DMS153 treated with DMSO at 0.1 percent for 48 hours (cell line): ENCODE results near the gene EXOC3.
A peak's percentile ranks its signal among the peaks of the same experiment; 100 is the strongest.
"Not testable (repeated sequence)": the region's sequence is repeated elsewhere in the genome, so short reads cannot be mapped to it uniquely, and the experiment has no call there.

Experiments used
- DNase-seq: peaks from one replicate; lab custom pipeline; 2025; ENCODE audit not compliant: unreplicated experiment; lab: John Stamatoyannopoulos, UW

The EXOC3 gene

DNA sequence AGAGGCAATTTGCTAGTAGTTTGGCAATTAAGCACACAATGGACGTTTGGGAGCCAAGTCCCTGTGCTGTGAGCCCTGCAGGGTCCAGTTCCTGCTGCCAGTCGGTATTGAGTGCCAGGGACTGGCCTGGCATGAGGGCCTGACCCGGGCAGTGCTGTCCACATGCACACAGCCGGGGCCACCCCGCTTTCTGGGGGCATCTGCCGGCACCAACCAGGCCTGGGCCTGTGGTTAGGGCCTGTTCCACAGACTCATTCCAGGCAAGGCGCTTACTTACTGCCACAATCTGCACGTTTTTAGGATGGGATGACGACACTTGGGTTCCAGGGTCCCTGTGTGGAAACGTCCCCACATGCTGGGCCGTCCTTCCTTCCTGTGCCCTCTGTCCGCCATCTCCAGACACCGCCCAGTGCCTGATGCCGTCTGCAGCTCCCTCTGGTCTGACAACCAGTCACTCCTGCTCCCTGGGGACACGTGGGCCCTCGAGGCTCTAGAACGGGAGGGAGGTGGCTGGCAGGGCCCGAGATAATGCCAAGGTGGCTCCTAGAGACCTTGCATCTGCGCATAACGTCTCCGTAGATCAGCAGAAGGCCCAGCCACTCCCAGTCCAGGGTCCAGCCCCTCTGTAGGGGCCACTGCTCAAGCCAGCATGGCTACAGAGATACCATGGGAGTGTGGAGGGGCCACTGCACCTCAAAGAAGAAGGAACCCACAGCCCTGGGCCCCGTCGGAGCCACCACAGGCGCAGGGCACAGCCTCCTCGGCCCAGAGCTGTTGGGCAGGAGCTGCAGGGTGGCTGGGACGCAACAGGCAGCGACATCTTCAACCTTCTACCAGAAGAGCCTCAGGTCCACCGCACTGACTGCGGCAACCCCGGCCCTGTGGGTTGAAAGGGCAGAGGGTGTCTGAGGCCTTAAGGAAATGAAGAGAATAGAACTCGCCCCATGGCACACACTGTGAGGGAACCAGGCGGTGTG, 56.5 kb downstream of the EXOC3 start:
- DNase-seq = no peak

DNA sequence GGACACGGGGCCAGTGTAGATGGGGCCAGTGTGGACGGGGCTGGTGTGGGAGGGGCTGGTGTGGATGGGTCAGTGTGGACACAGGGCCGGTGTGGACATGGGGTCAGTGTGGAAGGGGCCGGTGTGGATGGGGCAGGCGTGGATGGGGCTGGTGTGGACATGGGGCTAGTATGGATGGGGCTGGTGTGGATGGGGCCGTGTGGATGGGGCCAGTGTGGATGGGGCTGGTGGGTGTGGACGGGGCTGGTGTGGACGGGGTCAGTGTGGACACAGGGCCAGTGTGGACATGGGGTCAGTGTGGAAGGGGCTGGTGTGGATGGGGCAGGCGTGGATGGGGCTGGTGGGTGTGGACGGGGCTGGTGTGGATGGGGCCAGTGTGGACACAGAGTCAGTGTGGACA, 57.5 kb downstream of the EXOC3 start:
- DNase-seq = no peak

DNA sequence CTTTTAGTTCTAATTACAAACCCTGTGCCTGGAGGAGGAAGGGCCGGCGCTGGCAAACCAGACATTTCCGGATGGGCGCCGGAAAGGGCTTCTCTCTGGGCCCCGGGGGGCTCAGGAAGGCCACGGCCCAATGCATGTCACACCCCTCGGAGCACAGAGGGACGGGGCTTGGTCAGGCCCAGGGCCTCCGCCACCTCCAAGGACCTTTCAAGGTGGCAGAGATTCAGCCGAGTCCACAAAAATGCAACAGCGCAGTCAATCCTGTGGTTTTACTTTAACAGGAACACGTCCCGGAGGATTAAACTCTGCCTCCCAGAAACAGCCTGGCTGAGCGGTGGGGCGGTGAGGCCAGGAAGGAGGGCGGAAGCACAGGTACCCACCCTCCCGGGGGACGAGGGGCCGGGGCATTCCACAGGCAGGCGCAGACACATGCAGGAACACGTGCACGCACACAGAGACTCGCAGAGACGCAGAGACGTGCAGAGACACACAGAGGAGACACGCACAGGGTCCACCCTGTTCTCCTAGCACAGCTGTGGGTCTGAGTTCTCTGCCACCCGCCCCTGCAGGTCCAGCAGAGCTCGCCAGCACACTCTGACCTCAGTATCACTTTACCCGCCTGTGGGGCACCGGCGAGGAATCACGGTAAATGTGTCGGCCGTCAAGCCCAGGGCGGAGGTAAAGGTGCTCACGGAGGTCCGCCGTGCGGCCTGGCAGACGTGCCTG, 58.3 kb downstream of the EXOC3 start:
- no peak for DNase-seq

DNA sequence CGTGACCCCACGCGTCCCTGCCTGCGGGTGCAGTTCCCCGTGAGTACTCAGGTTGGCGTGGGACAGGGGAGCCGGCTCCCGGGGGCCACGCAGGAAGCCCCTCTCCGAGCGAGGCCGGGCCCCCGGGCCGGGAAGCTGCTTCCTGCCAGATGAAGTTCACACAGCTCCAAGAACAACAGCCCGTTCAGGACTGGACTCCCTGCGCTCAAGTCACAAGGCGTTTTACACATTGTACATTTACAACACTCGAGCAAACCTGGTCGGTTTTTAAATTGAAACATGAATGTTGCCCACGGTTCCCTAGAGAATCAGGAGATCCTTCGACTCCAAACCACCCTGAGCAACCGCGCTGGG, 58.8 kb downstream of the EXOC3 start:
- no peak for DNase-seq

DNA sequence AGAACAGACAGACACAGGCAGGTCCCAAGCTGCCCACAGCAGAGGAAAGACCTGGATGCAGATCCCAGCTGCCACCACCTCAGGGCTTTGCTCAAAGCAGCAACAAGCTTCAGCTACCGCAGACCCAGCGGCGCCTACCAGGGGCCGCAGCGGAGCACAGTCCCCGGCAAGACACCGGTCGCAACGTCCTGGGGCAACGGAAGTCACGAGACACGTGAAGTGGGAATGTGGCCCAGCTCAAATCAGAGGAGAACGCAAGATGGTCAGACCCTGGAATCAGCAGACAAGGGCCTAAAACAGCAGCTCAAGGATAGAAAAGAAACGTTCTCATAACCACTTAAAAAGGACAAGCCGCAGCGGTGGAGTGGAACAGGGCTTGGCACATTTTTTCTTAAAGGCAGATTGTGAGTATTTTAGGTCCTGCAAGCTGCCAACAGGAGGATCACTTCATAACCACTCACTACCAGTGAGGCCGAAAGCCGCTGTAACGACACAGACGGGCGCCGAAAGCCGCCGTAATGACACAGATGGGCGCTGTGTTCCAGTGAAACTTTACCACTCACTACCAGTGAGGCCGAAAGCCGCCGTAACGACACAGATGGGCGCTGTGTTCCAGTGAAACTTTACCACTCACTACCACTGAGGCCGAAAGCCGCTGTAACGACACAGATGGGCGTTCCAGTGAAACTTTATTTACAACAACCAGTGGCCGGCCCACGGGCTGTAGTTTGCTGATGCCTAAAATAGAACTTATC, 59.5 kb downstream of the EXOC3 start:
- no peak for DNase-seq

DNA sequence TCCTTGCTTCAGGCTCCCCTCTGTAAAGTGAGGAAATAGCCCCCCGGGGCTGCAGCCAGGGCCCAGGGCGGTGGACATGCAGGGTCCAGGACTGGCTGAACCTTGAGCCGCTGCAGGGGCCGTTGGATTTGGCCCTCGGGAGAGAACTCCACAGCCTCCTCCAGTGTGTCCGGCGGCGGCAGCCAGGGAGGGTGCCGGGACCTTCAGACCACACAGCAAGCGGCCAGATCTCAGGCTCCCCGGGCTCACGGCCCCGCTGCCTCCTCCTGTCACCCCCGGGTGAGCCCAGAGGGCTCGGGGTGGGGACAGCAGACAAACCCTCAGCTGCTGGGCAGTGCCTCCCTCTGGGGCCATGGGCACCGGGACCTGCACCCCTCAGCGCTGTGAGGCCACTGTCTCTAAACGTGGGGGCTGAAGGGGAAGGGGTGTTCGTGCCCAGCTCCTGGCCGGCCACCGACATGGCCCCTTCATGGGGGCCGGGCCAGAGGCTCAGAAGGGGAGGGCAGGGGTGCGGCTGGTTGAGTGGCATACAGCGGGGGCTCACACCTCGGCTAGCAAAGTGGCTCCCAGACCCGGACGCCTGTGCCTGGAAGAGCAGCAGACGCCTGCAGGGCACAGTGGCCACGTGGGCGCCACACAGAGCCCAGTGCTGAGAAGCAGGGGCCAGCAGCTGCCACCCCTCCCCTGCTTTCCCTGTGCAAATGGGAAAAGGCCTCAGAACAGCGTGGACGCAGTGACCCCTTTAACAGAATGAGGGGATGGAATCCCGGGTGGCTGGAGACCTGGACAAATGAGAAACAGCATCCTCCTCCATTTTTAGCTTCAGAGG, 61.6 kb downstream of the EXOC3 start:
- DNase-seq = no peak

DNA sequence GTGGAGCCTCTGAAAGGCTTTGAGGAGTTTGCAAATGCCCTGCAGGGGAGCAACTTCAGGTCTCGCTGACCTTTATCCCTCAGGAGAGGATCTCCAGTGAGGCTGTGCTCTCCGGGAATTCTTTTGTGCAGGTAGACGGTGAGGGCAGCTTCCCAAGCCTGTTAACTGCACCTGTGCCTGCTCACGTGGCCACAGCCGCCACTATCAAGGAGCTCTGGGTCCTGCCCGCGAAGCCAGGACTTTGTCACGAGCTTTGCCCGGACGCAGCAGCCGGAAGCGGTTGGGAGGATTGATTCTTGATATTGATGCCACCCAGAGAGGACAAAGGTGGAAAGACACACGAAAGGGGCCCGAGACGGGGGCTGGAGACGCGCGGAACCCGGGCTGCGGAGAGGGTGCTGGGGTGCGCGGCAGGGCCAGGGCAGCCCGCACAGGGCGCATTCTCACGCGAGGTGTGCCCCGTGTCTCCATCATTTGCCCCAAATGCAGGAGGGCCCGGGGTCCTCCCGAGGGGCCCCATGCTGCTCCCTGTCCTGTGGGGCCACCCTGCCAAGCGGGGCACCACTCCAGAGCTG, 63.1 kb downstream of the EXOC3 start:
- peak; percentile 71 for DNase-seq

DNA sequence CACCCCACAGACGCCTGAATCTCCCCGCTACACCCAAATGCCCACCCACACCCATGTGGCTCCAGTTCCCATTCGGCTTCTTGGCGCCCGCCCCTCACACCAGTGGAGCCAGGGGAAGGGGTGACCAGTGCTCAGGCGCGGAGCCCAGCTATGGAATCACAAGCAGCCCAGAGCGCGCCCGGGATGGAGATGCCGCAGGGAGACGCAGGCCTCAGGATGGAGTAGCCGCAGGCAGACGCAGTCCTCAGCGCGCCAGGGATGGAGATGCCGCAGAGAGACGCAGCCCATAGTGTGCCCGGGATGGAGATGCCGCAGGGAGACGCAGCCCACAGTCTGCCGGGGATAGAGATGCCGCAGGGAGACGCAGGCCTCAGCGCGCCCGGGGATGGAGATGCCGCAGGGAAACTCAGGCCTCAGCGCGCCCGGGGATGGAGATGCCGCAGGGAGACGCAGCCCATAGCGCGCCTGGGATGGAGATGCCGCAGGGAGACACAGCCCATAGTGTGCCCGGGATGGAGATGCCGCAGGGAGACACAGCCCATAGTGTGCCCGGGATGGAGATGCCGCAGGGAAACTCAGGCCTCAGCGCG, 65.1 kb downstream of the EXOC3 start:
- DNase-seq = not testable (repeated sequence)

DNA sequence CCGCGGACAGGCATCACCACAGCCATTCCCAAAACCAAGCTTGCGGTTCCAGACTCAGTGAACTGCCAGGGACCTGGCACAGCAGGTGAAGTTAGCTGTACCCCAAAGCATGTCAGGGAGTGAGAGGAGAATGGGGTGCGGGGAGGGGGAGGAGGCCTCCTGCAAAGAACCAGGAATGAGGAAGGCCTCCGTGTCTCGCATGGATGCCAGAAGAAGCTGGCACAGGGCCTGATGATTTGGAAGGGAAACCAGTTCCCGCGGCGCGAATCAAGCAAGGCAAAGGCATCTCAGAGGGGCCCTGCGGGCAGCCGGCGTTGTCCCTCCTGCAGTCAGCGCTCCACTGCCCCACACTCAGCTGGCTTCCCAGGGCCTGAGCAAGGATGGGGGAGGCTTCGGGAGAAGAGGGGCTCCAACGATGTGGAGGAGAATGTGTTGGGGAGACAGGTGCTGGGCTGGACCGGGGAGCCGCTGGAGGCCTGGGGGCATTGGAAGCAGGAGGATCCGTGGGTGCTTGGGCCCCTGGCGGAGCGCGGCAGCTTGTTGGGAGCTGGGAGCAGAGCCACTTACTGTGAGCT, 66.7 kb downstream of the EXOC3 start:
- no peak for DNase-seq

DNA sequence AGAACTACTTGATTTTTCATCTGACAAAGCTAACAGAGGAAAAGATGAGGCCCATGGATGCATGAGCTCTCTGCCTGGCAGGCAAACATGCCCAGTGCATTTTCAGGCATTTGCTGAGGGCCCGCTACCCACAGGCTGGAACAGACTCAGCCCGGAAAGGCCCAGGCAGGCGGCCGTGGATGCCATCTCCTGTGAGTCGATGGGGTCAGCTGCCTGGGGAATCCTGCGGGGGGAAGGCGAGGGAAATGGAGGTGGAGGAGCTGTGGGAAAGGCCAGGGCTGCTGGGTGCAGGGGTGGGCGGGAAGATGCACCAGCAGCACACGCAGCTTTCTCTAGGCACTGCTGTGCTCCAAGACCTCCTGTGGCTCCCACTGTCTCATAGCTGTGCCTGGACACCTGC, 67.5 kb downstream of the EXOC3 start:
- no peak for DNase-seq

DNA sequence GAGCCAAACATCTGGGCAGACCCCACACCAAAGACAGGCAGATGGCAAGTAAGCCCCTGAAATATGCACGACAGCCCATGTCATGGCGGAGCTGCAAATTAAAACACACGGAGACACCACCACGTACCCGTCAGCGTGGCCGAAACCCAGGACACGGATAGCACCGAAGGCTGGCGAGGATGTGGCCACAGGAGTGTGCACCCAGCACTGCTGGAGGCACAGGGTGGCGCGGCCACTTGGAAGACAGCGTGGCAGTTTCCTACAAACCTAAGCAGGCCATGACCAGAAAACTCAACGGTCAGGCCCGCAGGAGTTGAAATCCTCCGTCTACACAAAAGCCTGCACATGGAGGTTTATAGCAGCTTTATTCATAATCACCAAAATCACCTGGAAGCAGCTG, 68.5 kb downstream of the EXOC3 start:
- DNase-seq = no peak

DNA sequence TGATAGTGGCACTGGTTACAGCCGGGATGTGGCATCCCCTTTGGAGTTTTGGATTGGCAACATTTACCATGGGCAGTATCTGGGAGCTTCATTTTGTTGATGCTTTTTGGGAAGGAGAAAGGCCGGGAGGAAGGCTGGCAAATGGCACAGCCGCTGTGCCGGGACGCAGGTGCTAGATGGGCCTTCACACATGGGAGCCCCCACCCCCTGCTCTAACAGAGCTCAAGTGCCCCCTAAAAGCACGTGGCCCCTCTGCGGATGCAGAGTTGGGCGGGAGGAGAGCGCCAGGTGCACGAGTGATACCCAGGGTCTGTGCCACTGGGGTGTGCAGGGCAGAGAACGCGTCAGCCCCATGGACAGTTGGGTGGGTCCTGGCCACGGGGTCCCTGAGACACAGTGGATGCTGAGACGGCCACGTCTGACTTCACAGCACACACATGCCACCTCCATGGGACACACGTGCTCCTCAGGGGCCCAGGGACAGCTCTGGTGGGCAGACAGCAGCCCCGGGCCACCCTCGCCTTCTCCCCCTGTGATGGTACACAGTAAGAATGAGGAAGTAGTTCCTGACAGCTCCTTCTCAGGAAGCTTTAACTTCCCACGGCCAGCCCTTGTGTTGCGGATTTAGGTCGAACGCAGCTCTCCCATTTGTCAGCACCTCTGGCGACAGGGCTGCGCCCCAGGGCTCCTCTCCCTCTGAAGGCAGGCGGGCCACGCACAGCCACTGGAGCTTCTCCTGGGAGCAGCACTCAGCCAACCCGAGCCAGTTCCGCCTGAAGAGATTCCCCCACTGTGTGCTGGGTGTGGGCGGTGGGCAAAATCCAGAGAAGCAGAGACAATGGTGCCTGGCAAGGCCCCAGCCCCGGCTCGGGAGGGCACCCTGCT, 70.5 kb downstream of the EXOC3 start:
- no peak for DNase-seq

DNA sequence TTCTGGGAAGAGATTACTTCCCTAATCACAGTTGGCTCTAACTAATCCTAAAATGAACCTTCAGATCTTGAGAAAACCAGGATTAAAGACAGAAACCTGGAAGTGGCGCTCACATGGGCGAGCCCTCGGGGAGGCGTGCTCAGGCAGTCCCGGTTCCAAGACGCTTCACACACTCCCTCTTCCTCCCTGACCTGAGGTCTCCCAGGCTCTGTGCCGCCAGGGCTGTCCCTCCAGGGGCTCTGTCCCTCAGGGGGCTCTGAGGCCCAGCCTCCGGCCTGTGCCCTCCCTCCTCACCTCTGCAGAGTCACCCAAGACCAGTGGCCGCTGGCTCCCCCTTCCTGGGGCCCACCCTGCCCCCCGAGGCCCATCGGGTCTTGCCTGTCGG, 71.1 kb downstream of the EXOC3 start:
- DNase-seq = no peak

DNA sequence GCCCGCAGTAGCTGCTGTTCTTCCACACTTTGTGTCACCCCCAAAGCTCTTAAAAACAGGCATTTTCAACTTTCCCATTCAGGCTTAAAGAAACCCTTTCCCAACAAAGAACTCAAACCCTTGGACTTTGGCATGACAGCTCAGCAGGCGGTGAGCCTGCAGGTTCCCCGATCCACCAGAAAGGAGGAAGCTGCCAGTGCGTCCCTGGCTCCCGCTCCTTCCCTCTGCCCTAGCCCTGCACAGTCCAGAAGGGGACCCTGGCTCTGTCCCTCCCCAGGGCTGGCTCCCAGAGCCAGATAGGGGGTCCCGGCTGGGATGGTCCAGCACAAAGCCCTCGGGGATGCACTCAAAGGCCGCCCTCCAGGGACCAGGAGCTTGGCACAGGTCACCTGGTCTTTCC, 71.7 kb downstream of the EXOC3 start:
- no peak for DNase-seq

DNA sequence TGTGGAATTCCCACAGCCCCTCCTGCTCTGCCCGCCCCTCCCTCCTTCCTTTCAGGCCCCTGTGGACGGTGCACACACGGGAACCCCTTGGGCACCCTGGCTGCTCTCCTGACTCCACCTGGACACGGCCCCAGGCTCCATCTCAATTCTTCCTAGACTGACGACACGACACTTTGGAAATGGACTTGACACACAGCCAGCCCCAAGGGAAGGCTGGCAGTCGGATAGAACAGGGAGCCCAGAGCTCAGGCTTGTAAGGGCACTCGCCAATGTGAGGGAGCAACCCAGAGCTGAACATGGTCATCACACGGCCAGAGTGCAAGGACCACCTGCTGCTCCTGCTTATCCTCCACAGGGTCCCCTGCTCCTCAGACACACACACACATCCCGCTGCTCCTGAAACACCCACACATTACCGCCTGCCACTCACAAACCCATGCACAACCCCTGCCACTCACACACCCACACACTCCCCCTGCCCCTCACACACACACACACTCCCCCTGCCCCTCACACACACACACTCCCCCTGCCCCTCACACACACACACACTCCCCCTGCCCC, 72.4 kb downstream of the EXOC3 start:
- no peak for DNase-seq

DNA sequence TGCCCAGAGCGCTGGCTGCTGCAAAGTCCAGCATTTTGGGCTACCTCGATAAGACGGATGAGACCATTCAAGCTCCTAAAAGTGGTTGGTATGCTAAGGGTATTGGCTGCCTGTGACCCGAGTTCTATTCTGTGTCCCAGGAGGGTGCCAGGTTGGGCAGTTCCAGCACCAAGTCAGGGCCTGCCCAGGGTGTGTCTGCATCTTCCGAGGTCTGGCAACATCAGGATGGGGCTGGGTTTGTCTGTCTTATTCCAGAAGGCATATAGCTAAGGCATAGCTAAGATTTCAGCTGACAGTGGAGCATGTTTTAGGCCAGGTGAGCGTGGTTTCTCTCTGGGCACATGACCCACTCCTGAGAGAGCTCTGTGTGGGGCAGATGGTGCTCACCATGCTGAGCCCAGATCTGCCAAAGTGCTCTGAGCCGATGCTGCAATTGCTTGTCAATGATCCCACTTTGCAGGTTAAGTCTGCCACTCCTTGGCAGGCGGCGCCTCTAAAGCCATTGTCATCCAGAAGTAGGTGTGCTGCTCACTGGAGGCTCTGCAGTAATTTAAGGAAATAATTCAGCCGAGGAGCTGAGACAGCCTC, 73.5 kb downstream of the EXOC3 start:
- no peak for DNase-seq
